ENCODE results near the gene PARP2.

DNA sequence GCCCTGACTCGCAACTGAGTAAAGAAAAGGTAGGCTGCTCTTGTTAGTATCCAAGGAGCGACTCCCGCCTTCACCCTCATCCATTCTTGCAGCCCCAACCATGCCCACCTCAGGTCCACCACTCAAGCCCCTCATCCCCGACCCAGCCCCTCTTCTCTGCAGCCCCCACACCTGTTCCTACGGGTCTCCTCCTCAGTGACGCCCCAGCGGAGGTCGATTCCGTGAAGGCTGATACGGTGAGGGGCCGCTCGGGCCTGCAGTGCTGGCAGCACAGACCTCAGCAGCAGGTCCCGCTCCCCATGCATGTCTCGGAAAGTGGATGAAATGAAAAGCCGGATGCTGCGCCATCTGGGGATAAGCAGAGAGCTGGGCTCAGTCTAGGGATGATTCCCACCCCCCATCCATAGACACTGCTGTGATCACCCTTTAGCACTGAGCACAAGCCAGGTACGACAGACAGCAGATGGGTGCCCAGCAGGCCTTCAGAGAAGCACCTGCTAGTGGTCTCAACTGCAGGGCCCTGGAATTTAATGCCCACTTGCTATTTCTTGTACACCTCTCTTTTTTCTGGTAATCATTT is 42.9 kb downstream of the PARP2 start:
- no peak for TF ChIP-seq EZH2 (IDR thresholded peaks at IDR 0.05; ENCODE audit: low read length, unreplicated experiment)
- TF ChIP-seq, protein P1, sequence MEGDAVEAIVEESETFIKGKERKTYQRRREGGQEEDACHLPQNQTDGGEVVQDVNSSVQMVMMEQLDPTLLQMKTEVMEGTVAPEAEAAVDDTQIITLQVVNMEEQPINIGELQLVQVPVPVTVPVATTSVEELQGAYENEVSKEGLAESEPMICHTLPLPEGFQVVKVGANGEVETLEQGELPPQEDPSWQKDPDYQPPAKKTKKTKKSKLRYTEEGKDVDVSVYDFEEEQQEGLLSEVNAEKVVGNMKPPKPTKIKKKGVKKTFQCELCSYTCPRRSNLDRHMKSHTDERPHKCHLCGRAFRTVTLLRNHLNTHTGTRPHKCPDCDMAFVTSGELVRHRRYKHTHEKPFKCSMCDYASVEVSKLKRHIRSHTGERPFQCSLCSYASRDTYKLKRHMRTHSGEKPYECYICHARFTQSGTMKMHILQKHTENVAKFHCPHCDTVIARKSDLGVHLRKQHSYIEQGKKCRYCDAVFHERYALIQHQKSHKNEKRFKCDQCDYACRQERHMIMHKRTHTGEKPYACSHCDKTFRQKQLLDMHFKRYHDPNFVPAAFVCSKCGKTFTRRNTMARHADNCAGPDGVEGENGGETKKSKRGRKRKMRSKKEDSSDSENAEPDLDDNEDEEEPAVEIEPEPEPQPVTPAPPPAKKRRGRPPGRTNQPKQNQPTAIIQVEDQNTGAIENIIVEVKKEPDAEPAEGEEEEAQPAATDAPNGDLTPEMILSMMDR (conservative IDR thresholded peaks at IDR 0.05; ENCODE audit: low read depth, low read length): no peak

Data from PC-3 (cell line).